Endothelial cell of umbilical vein (primary cell): ENCODE measurements around the gene AUH. TPM values are rescaled to one million over a fixed set of nuclear protein-coding genes. Genes with fewer than 3 reads are reported as not detected.

ENCODE experiments used
- BruUV-seq: library from RNA; stranded (reverse); fragments of 400-500 nt; replicated peaks from 2 replicates; lab custom pipeline; 2021; lab: Mats Ljungman, UMichigan
- CTCF ChIA-PET: fragments of 300-600, 350-600 bp; sonication (Branson Sonifier 250); formaldehyde crosslinking; loops from one replicate; lab custom pipeline; 2021; ENCODE audit warnings: antibody characterized with exemption, inconsistent platforms; lab: Charles Lee
- POLR2A ChIA-PET: fragments of 300-600, 350-600 bp; sonication (Branson Sonifier 250); formaldehyde crosslinking; loops from one replicate; lab custom pipeline; 2021; ENCODE audit warnings: antibody characterized with exemption, inconsistent platforms; lab: Charles Lee
- DNase-seq: peaks from one replicate; pipeline ENCODE4 v3.0.0-alpha.2; 2011; ENCODE audit warnings: low read depth, low spot score
- FAIRE-seq: peaks from 2 replicates; lab custom pipeline; 2011; peaks lifted over from hg19 to GRCh38; lab: Jason Lieb, UNC
- H2AFZ ChIP-seq: 2 replicates; pipeline ENCODE4 v1.6.0; 2012; ENCODE audit warnings: low read depth, low read length, control low read depth, inconsistent platforms
- H3K27ac ChIP-seq: 2 replicates; pipeline ENCODE4 v1.5.1; 2011; ENCODE audit warnings: low read depth, mild to moderate bottlenecking, control low read depth, low read length, moderate library complexity; ENCODE audit not compliant: insufficient read depth
- H3K27me3 ChIP-seq, 2 experiments: 2 replicates each; pipeline versions ENCODE4 v1.6.0 to v1.6.1; 2011; ENCODE audit warnings: low read length in 2 of 2, mixed read lengths in 1 of 2; ENCODE audit not compliant: control insufficient read depth in 2 of 2, insufficient read depth in 2 of 2
- H3K36me3 ChIP-seq, 2 experiments: 2 replicates in 1 of 2; 3 replicates in 1 of 2; pipeline ENCODE4 v1.5.1; 2011; ENCODE audit warnings: low read length in 2 of 2, mild to moderate bottlenecking in 1 of 2, moderate library complexity in 1 of 2; ENCODE audit not compliant: control insufficient read depth in 2 of 2, insufficient read depth in 2 of 2; ENCODE audit errors: extremely low read depth in 1 of 2
- H3K4me1 ChIP-seq: 3 replicates; pipeline ENCODE4 v1.5.1; 2011; ENCODE audit warnings: mild to moderate bottlenecking, low read length; ENCODE audit not compliant: control insufficient read depth, insufficient read depth; ENCODE audit errors: extremely low read depth
- H3K4me2 ChIP-seq: 2 replicates; pipeline ENCODE4 v1.6.1; 2011; ENCODE audit warnings: low read length, control low read depth, mixed read lengths; ENCODE audit not compliant: insufficient read depth
- H3K4me3 ChIP-seq, 3 experiments: fragments of 200-600 bp in 1 of 3; sonication (generic), shearing (Covaris generic) in 1 of 3; replicated peaks in 1 of 3; 2 replicates each; pipeline ENCODE4 v1.5.1; 2011 to 2016; ENCODE audit warnings: control low read depth in 3 of 3, low read length in 3 of 3, mild to moderate bottlenecking in 2 of 3, inconsistent platforms in 1 of 3, low read depth in 1 of 3, moderate library complexity in 1 of 3; ENCODE audit not compliant: insufficient read depth in 1 of 3
- H3K79me2 ChIP-seq: 2 replicates; pipeline ENCODE4 v1.6.0; 2012; ENCODE audit warnings: low read length, inconsistent platforms; ENCODE audit not compliant: control insufficient read depth, insufficient read depth
- H3K9ac ChIP-seq: replicated peaks from 2 replicates; pipeline ENCODE3; 2011; ENCODE audit warnings: low read length, control low read depth; ENCODE audit not compliant: insufficient read depth; ENCODE audit errors: extremely low read depth
- H3K9me1 ChIP-seq: replicated peaks from 3 replicates; pipeline ENCODE4 v1.6.0; 2011; ENCODE audit warnings: mild to moderate bottlenecking, low read length; ENCODE audit not compliant: control insufficient read depth, insufficient read depth; ENCODE audit errors: extremely low read depth
- H3K9me3 ChIP-seq: replicated peaks from 2 replicates; pipeline ENCODE4 v1.5.1; 2012; ENCODE audit warnings: low read length, inconsistent platforms; ENCODE audit not compliant: control insufficient read depth, insufficient read depth
- H4K20me1 ChIP-seq: replicated peaks from 2 replicates; pipeline ENCODE3; 2011; ENCODE audit warnings: mild to moderate bottlenecking, low read length; ENCODE audit not compliant: control insufficient read depth, insufficient read depth; ENCODE audit errors: extremely low read depth
- CTCF ChIP-seq, 2 donors: IDR thresholded peaks; 1 replicate in 1 of 2; 2 replicates in 1 of 2; pipeline ENCODE4 v1.5.1; 2011; ENCODE audit warnings: low read length in 2 of 2, mild to moderate bottlenecking in 2 of 2, moderate library complexity in 2 of 2, control low read depth in 1 of 2, inconsistent platforms in 1 of 2, low read depth in 1 of 2; ENCODE audit not compliant: insufficient read depth in 1 of 2; ENCODE audit errors: extremely low read depth in 1 of 2
- EZH2 ChIP-seq: IDR thresholded peaks from 2 replicates; pipeline ENCODE4 v1.6.1; 2012; ENCODE audit warnings: borderline replicate concordance, low read depth, mild to moderate bottlenecking, moderate library complexity, low read length, inconsistent platforms; ENCODE audit not compliant: severe bottlenecking
- FOS ChIP-seq: IDR thresholded peaks from 2 replicates; pipeline ENCODE4 v1.6.1; 2011; ENCODE audit warnings: mild to moderate bottlenecking, low read length, moderate library complexity, borderline replicate concordance; ENCODE audit not compliant: insufficient read depth
- GATA2 ChIP-seq: IDR thresholded peaks from 2 replicates; pipeline ENCODE4 v1.7.0; 2011; ENCODE audit warnings: low read depth, mild to moderate bottlenecking, moderate library complexity, mixed read lengths, low read length; ENCODE audit not compliant: insufficient read length, insufficient read depth
- JUN ChIP-seq: IDR thresholded peaks from 2 replicates; pipeline ENCODE4 v1.6.1; 2011; ENCODE audit warnings: borderline replicate concordance, low read depth; ENCODE audit not compliant: insufficient read length, insufficient read depth
- MAX ChIP-seq: IDR thresholded peaks from 2 replicates; pipeline ENCODE4 v1.6.1; 2011; ENCODE audit not compliant: insufficient read depth, insufficient read length
- MYC ChIP-seq: IDR thresholded peaks from one replicate; pipeline ENCODE4 v1.6.1; 2011; ENCODE audit warnings: mild to moderate bottlenecking, low read depth, low read length
- POLR2A ChIP-seq: IDR thresholded peaks from 2 replicates; pipeline ENCODE4 v1.6.1; 2012; ENCODE audit warnings: low read depth, mild to moderate bottlenecking, control low read depth, low read length
- POLR2AphosphoS5 ChIP-seq: IDR thresholded peaks from 2 replicates; pipeline ENCODE4 v1.6.1; 2012; ENCODE audit warnings: low read depth, mild to moderate bottlenecking, control low read depth, low read length, moderate library complexity; ENCODE audit not compliant: insufficient read depth
- dilution Hi-C: fragments of 300-500 bp; cut with MboI; formaldehyde crosslinking; loops from one replicate; pipeline ENCODE4 v1.15.0; 2019; ENCODE audit warnings: low sequenced_read_pairs; ENCODE audit not compliant: extremely low pct_ligation_motif_present
- intact Hi-C: fragments of 100-400 bp; cut with micrococcal nuclease; formaldehyde crosslinking; loops from one replicate; pipeline ENCODE4 v1.10.0; 2022
- polyA plus RNA-seq, 4 experiments: library from polyadenylated mRNA; depleted of rRNA in 3 of 4; stranded (reverse) in 3 of 4; unstranded in 1 of 4; fragments of >200 nt; gene quantifications; 2 replicates each; pipeline versions ENCODE4 v1.2.1 to v1.2.3, GENCODE V29; 2011 to 2012; ENCODE audit warnings: missing spikeins in 1 of 4
- total RNA-seq: library from RNA; stranded (reverse); gene quantifications from 2 replicates; pipeline ENCODE4 v1.2.3, GENCODE V29; 2021

The AUH gene
- total and polyA plus RNA-seq, 2 donors (not counting 3 experiments of a cell fraction or from before 2014, with no cell fraction given), result 2.3 to 9.2 TPM

- BruUV-seq, result no TSS peak
- H3K4me2 ChIP-seq, result no peak overlapping the region
- H3K36me3 ChIP-seq, result no peaks in the 10 kb centered on the region
- H3K9me1 ChIP-seq, result no peaks in the 10 kb centered on the region
- POLR2A ChIA-PET, result no interaction called here
- H3K4me3 ChIP-seq, result no peak overlapping the region
- H3K79me2 ChIP-seq, result no peaks in the 10 kb centered on the region
- intact Hi-C loops, result no loop called here
- no peak for TF ChIP-seq MAX
- no peak for TF ChIP-seq FOS
- no peak for TF ChIP-seq GATA2
- TF ChIP-seq POLR2A, result no peak
- no peak for TF ChIP-seq MYC
- TF ChIP-seq EZH2, result no peak
- no peak for TF ChIP-seq POLR2AphosphoS5
- no peak for TF ChIP-seq JUN
- TF ChIP-seq CTCF (IDR thresholded peaks at IDR 0.05; ENCODE audit: extremely low read depth in 1 of 2, insufficient read depth in 1 of 2, low read depth in 1 of 2, low read length in 2 of 2), result no peak
- FAIRE-seq (no peak), DNase-seq (no peak)
- no peak overlapping the region for H3K27ac ChIP-seq
- H3K9ac ChIP-seq, result no peak overlapping the region
- dilution Hi-C loops, result no loop called here
- CTCF ChIA-PET, result interaction anchor here (0.9 kb wide), 1 partner anchor 22 kb away, joined by 3 read pairs; no protein-coding TSS in a partner anchor
- H4K20me1 ChIP-seq, result no peaks in the 10 kb centered on the region
- H3K4me1 ChIP-seq, result no peaks in the 10 kb centered on the region
- no peak overlapping the region for H2AFZ ChIP-seq
- H3K9me3 ChIP-seq, result no peaks in the 10 kb centered on the region
- H3K27me3 ChIP-seq, result no peaks in the 10 kb centered on the region
Observed at GRCh38 chr9:91234523-91234922, 127.2 kb downstream of the AUH start.
